Ovary (tissue), 3 donors: Measurements from ENCODE around the gene FLOT2.

Experiments used
- POLR2A ChIP-seq: fragments of 450-650 bp; IDR thresholded peaks from one replicate; pipeline ENCODE4 v1.6.1; 2017; ENCODE audit warnings: antibody characterized with exemption, mild to moderate bottlenecking, moderate library complexity
- TF ChIP-seq, protein P1 (sequence below), 3 donors: fragments of 450-650 bp in 2 of 3; fragments of 200-600 bp in 1 of 3; IDR thresholded peaks; one replicate each; pipeline versions ENCODE4 v1.5.1 to v1.8.0; 2016 to 2022; ENCODE audit warnings: antibody characterized with exemption in 3 of 3, mild to moderate bottlenecking in 1 of 3
- donor health status: DM: no; HTN: no; CAD: no.

DNA sequence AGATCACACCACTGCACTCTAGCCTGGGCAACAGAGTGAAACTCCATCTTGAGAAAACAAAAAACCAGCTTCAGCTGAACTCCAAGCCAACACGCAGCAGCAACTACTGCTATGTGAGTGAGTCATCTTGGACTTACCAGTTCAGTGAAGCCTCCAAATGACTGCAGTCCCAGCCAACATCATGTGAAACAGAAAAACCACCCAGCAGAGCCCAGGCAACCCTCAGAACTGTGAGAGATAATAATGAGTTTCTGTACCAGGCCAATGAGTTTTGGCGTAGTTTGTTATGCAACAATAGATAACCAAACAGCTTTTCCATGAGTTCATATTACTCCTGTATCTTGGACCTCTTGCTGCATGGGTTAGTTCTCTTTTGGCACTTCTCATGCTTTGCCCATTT lies 30.5 kb upstream of the FLOT2 start:
- TF ChIP-seq, protein P1, sequence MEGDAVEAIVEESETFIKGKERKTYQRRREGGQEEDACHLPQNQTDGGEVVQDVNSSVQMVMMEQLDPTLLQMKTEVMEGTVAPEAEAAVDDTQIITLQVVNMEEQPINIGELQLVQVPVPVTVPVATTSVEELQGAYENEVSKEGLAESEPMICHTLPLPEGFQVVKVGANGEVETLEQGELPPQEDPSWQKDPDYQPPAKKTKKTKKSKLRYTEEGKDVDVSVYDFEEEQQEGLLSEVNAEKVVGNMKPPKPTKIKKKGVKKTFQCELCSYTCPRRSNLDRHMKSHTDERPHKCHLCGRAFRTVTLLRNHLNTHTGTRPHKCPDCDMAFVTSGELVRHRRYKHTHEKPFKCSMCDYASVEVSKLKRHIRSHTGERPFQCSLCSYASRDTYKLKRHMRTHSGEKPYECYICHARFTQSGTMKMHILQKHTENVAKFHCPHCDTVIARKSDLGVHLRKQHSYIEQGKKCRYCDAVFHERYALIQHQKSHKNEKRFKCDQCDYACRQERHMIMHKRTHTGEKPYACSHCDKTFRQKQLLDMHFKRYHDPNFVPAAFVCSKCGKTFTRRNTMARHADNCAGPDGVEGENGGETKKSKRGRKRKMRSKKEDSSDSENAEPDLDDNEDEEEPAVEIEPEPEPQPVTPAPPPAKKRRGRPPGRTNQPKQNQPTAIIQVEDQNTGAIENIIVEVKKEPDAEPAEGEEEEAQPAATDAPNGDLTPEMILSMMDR (IDR thresholded peaks at IDR 0.05), result no peak
- no peak for TF ChIP-seq POLR2A
